ENCODE measurements around the gene SPDL1.

Gene SPDL1, protein sequence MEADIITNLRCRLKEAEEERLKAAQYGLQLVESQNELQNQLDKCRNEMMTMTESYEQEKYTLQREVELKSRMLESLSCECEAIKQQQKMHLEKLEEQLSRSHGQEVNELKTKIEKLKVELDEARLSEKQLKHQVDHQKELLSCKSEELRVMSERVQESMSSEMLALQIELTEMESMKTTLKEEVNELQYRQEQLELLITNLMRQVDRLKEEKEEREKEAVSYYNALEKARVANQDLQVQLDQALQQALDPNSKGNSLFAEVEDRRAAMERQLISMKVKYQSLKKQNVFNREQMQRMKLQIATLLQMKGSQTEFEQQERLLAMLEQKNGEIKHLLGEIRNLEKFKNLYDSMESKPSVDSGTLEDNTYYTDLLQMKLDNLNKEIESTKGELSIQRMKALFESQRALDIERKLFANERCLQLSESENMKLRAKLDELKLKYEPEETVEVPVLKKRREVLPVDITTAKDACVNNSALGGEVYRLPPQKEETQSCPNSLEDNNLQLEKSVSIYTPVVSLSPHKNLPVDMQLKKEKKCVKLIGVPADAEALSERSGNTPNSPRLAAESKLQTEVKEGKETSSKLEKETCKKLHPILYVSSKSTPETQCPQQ

DNA sequence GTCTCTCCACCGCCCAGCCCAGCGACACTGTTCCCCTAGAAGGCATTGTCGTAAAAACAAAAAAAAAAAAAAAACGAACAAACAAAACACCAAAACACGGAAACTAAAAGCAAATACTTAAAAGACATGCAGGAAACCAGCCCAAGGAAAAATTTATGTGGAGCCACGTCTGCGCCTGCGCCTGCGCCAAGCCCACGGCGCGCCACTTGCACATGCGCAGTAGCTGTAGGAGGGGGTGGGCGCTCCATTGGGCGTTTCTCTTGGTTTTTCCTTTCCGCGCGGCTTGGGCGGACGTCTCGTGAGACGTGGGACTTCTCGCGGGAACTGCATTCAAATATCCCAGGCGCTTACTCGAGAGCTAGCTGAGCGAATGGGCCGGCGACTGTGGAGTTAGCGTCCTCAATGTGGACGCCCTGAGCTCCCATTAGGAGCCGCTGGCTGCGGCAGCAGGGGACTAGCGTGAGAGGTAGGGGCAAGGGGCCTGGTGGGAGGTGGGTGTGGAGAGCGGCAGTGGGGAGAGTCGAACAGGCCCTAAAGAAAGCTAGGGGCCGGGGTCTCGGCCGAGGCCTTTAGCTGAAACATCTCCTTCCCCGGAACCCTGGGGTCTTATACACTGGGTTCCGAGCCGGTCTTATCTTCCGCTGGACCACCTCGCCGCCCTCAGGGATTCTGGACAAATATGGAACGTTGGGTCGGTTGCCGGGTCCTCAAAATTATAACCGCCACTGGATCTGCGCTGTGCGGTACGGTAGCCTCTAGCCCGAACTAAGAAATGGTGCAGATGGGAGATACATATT, at the start of gene SPDL1:
TSS of gene SPDL1 (plus strand) at position 350 of the 797 bp plus-strand sequence. CDS start 4,644 bp downstream, outside the sequence.
- DNase-seq (ENCODE audit: low spot score) = peak; percentile 96

DNA sequence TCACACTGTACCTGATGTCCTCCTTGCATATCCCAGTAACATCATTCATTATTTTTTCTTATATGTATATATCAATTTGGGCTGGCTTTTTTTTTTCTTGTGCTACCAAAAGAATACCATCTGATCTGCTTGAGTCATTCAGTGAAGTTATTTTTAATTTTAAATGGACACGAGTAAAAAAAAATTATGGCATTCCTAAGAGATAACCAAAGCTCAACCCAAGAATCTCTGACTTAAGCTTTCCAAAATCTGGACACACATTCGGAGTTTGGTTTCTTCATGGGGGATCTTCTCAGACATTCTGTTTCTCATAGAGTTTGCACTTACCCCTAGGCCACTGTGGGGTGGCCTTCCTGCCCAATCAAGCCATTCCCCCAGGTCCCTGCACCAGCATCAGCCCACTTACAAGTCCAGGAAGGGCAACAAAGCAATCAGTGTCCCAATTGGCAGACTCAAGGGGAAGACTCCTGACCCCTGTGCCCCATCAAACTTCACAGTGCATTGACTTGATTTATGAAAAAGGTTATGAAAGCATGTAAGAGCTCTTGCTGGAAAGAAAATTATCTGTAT, 49.2 kb upstream of the SPDL1 start:
- no peak for DNase-seq (ENCODE audit: low spot score)

DNA sequence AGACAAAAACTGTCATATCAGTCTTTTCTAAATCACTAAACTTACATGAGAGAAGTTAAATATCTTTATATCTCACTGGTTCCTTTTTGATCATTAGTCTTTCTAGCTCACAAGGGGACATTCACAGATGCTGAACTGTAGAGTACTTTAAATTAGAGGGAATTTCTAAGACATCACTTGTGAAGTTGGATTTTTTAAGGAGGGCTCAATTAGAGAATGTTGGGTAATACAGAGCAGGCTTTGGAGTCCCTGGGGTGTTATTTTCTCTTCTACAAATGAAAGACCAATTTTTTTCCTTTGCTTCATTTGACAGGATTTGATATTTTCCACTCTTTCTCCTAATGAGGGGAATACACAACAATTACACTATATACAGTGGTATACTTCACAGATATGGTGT, 48.6 kb upstream of the SPDL1 start:
- no peak for DNase-seq (ENCODE audit: low spot score)

DNA sequence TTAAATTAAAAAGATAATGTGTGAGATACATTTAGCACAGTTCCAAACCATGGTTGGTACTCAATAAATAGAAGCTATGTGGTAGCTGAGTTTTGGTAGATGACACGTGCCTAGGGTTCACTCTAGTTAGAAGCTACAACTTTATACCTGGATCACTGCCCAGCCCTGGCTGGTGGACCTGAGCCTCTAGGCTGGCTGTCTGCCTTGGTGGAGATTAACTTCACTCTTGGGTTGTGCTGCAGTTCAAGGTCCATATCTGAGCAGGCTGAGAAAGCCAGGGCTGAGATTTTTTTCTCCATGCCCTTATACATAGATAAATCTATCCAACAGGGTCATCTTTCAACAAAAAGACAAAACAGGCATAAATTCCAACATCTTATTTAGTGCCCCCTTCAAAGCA, 44.6 kb upstream of the SPDL1 start:
- DNase-seq (ENCODE audit: low spot score) = no peak

DNA sequence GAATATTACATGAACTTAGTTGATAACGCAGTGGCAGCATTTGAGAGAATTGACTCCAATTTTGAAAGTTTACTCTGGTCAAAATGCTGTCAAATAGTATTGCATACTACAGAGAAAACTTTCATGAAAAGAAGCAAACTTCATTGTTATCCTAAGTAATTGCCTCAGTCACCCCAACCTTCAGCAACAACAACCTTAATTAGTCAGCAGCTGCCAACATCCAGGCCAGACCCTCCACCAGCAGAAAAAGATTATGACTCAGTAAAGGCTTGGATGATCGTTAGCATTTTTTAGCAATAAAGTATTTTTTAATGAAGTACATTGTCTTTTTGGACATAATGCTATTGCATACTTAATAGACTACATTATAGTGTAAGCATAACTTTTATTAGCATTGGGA, 40.8 kb upstream of the SPDL1 start:
- DNase-seq (ENCODE audit: low spot score) = no peak

DNA sequence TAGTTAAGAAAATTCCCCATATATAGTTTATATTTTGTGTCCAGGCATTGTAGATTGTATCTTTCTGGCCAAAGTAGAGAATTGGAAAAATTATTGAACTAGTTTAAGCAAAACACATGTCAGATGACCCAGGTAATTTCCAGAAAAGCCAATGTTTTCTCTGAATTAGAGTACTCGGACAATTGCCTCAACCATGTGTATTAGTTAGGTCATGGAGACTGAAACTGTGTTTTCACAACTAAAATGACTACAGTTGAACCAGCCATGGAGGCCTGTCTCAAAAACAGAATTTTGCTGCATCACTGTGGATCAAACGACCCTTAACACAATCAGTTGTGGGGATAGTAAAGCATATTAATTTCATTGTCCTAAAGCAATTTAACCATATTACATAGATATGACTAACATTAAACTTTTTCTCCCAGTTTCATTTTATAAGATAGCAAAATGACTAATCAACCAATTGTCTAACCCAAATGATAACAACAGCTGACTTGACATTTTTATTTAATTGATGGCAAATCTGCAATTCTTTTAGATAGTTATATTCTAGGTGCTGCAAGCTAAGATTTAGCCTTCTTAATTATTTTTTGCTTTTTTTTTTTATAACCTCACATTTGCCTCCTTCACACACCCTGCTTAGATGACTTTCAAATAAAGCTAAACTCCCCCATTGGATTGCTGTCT, 39.2 kb upstream of the SPDL1 start:
- no peak for DNase-seq (ENCODE audit: low spot score)

DNA sequence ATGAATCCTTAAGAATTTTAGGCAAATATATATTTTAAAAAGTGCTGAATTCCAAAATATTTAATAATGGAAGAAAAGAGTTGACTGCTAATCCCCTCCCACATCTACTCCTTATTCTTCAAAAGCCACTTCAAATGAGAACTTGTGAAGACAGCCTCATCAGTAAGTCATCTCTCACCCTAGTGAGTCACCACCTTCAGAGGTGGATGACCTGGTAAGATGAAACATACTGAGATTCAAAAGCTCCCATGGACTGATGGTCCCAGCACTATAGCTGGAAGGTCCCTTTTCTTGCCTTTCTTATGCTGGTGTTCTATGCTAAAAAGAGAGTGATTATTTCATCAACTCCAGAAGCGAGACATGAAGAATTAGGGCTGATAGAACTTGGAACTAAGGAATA, 37.8 kb upstream of the SPDL1 start:
- no peak for DNase-seq (ENCODE audit: low spot score)

DNA sequence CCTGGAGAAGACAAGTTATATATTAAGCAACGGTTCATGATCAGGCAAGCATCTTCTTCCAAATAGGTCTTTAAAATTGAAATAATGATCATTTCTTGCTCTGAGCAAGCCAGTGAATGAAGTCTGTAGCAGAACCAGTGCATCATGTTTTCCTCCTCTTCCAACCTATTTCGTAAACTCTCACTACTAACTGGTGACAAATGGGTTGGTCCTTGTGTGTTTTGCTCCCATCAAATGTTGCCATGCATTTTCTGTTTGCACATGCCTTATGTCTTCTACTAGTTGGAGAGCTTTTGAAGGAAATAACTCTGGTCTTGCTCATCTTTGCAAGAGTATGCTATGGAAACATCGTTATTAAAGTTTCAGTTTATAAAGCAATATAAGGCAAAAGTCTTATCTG, 37.2 kb upstream of the SPDL1 start:
- no peak for DNase-seq (ENCODE audit: low spot score)

DNA sequence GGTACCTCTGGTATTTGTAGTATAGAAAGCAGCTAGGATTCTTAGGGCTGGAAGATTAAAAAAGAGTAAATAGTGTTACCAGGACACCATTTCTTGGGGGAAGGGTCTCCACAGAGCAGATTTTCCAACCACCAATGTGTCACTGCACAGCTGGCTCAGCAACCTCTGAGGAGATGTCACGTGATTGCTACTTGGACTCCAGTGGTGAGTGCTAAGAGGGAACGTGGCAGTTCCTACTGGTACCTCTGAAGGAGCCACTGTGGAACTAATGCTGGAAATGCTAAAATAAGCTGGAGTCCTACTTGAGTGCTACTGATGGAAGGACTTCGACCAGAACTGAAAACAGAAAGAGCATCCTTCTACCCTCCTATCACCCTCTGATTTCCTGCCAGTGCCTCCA, 36.1 kb upstream of the SPDL1 start:
- peak; percentile 2 for DNase-seq (ENCODE audit: low spot score)

DNA sequence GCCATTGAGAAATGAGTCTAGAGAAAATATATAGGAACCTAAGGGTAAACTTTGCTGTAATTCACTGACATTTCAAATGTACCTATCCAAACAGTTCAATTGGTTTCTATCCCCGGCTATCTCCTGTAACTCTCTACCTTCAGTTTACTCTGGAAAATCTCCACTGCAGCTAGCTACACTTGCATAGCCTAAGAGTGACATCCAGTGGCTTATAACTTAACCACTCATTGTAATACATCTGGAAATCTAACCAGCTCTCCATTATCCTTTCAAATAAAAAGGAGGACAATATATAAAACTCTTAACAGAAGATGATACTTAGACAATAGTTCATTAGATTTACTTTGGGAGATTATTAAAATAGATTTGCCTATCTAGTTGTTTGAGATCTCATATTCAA, 35.3 kb upstream of the SPDL1 start:
- DNase-seq (ENCODE audit: low spot score) = peak; percentile 53

DNA sequence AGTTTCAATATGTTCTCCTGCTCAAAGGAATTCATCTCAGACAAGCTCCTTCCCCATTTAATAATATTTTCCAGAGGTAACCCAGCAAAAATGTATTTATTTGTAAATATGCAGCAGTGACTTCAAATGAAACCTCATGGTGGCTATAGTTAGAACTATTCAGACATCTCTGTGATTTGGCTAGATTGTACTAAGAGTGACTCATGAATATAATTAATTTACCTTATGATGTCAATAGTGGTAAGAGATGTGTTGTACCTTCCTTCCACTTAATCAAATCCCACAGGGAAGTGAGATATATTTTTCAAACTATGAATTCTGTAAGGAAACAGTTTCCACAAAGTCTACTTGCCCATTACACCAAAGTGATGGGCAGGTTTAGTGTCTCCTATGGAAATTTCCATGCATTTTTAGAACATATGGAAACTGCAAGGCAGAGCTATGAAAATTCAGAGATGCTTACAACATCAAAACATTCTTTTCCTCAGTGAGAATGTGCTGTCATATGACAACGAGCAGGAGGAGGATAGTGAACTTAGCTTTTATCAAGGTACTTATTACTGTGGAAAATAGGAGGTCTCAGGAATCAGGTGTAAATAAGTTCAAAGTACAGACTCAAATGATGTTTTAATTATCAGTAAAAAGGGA, 34.0 kb upstream of the SPDL1 start:
- no peak for DNase-seq (ENCODE audit: low spot score)

DNA sequence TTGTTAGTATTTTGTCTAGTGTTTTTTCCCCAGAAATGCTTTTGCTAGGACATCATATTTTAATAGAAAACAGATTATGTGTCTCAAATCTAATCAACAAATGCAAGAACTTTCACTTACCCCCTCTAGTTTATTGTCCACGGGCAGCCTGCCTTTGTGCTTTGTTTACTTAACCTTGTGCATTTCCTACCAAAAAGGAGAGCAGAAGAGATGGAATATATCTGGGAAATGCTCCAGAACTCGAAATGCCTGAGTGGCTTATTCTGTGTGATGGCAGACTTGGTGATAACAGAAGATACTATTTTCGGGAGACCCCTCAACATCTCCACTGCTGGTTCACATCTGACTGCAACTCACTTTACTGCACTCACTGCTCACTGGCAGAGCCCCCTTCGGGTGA, 33.3 kb upstream of the SPDL1 start:
- DNase-seq (ENCODE audit: low spot score) = no peak

DNA sequence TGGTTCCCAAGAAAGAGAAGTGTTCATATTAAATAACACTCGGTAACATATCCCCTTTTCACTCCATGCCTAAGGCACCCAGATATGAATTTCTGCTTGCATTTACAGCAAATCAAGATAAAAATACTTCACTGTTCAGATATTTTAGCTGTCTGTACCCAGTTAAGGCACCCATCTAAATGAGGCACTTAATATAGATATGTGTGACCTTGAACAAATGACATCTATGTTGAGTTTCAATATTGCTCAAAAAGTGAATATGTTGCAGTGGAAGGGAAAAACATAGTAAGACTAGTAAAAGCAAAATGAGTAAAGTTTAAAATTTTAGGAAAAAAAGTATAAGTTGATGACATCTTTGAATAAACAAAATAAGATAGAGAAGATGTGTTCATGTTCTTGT, 32.4 kb upstream of the SPDL1 start:
- no peak for DNase-seq (ENCODE audit: low spot score)

DNA sequence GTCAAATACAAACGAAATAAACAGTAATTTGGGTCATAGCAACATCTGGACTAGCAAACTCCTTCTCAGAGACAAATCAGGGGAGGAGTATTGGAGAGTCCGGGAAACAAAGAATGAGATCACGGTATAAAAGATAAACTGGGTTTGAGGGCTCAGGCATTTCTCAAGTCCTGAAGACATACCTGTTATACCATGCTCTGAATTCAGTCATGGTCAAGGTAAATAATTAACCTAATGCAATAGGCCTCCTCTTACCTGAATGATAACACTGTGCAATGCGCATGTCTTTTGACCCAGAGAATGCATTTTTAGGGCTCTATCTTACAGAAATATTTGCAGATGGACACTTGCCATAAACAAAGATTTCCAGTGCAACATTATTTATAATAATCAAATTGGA, 31.9 kb upstream of the SPDL1 start:
- DNase-seq (ENCODE audit: low spot score) = no peak

DNA sequence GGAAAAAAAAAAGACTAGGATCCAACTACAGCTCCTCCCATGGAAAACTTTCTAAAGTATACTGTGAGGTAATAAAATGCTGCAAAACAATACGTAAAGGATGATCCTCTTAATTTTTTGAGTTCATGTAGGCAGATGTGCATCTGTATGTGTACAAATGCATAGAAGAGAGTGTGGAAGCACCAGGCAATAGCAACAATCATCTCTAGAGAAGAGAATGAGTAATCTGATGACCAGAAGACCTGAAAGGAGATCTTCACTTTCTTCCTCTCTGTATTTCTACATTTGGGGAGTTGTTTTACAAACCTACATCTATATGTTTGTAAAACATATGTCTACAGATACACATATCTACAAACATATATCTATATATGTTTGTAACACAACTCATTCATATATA, 29.3 kb upstream of the SPDL1 start:
- DNase-seq (ENCODE audit: low spot score) = no peak

DNA sequence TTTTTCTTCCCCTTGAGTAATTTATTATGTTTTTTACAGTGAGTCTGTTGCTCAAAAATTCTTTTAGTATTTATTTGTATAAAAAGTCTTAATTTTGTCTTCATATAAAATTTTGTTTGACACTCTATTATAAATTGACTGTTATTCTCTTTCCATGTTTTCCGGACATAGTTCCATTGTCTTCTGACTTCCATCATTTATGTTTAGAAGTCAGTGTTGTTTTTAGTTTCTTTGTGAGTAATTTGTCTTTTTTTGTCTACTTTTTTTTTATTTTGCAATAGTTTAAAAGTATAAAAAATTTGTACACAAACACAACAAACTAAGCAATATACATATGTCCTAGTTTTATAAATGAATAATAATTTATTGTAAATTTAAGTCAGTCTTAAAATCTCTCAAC, 25.7 kb upstream of the SPDL1 start:
- no peak for DNase-seq (ENCODE audit: low spot score)

DNA sequence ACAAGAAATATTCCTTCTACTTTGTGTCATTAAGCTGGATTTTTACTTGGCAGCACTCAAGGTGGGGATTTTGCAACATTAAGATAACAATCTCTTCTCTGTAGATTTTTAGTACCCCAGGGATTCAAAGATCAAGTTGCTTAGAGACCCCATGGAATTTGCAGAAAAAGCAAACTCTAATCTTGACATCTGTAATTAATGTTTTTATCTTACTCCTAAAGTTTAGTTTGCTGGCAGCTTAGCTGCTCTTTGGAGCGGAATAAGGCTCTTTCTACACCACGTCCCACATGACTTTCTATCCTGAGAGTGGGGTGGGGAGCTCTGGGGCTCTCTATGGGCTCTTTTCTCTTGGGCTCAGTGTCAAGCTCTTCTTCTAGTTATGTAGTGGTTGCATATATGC, 21.7 kb upstream of the SPDL1 start:
- DNase-seq (ENCODE audit: low spot score) = no peak

DNA sequence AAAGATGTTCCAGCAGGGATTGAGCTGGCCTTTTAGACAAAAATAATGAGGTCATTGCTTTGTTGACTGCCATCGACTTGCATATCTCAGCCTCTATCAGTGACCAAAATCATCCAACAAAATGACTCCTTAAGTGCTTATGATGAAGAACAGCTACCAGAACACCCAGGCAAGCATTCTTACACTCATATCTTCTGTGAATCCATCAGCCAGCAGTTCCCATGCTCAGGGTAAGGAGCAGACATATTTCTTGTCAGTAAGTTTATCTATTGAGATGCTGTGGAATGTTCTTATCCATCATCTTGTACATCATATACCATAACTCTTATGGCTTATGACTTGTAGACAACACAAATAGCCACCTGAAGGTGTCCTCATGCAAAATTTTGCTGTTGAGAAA, 20.2 kb upstream of the SPDL1 start:
- DNase-seq (ENCODE audit: low spot score) = no peak

DNA sequence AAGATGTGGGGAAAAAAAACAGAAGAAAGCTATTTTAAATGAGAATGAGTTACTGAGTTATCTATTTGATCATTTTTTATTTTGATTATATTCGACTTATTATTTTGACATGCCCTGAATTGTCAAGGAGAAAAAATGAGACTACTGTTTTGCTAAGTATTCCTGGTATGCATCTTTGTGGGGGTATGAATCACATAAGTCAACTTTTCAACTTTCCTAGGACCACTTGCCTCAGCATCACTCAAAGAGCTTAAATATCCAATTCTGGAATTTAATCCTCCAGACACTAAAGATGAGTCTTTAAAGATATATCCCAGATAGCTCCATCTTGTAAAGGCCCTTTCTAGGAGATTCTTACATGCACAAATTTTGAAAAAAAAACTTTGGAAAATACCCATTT, 17.4 kb upstream of the SPDL1 start:
- no peak for DNase-seq (ENCODE audit: low spot score)

DNA sequence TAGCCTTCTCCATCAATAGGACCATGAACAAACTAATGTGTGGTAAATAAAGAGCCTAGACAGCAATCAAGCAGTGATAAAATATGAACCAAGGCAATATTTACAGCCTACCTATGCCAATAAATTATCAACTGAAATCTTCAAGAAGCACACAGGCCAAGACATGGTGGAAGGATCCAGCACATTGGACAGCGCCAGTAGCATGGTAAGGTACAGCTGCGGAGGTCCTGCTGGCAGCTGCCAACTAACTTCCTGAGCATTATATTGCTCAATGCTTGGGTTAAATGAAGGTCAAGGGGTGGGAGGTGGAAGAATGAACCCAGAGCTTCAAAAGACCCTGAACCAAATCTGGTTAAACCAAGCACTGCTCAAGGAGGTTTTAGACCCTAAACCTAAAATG, 16.5 kb upstream of the SPDL1 start:
- no peak for DNase-seq (ENCODE audit: low spot score)

DNA sequence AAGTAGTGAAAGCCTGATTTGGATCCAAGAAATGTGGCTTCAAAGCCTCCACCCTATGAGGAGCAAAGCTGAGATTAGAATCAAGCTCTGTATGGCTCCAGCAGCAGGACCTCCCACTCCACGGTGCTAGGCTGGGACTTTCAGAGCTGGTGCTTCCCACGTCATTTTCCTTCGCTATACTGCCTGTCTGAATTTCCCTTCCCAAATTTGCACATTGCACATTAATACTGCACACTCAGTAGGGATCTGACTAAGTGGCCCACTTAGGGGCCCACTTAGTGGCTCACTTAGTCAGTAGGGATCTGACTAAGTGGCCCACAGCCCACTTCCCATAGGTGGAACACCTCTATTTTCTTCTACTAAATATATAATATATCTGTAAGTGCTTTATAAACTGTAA, 14.1 kb upstream of the SPDL1 start:
- no peak for DNase-seq (ENCODE audit: low spot score)

DNA sequence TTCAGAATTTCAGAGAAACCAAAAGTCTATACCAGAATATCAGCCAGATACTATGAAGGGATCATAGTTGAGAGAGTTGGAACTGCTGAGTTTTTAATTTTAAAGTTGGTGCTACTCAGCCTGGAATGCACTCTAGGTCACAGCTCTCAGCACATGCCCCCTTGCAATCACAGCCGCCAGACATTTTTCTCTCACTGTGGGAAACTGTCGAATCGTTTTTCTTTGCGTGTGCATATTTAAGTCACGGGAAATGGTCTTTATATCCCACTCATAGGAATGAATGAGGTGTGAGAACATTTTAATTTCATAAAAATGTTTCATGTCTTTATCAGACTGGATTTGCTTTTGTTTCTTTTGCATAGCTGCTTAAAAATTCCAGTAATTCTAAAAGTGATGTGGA, 12.2 kb upstream of the SPDL1 start:
- no peak for DNase-seq (ENCODE audit: low spot score)

Measured in Ammon's horn (tissue), 1 donor.